ENCODE results near the gene CCDC85A.
"Not testable (repeated sequence)": the region's sequence is repeated elsewhere in the genome, so short reads cannot be mapped to it uniquely, and the experiment has no call there.

Gene CCDC85A

GRCh38 chr2:56183643-56184499, at the start of gene CCDC85A:
CCDC85A (plus strand) TSS chr2:56183990; CDS start chr2:56184625, 635 bp downstream.
- peak; percentile 89 for DNase-seq (ENCODE audit: low spot score)

- no peak for DNase-seq (ENCODE audit: low spot score)
Measured at GRCh38 chr2:56134861-56135260, 48.9 kb upstream of the CCDC85A start.

- DNase-seq (ENCODE audit: low spot score), result not testable (repeated sequence)
Measured at GRCh38 chr2:56142497-56143061, 41.2 kb upstream of the CCDC85A start.

- DNase-seq (ENCODE audit: low spot score), result no peak
Measured at GRCh38 chr2:56147907-56148306, 35.9 kb upstream of the CCDC85A start.

GRCh38 chr2:56148825-56149224, 35.0 kb upstream of the CCDC85A start:
- DNase-seq (ENCODE audit: low spot score), result no peak

GRCh38 chr2:56151841-56152240, 31.9 kb upstream of the CCDC85A start:
- no peak for DNase-seq (ENCODE audit: low spot score)

GRCh38 chr2:56155188-56155587, 28.6 kb upstream of the CCDC85A start:
- no peak for DNase-seq (ENCODE audit: low spot score)

- not testable (repeated sequence) for DNase-seq (ENCODE audit: low spot score)
Measured at GRCh38 chr2:56159875-56160274, 23.9 kb upstream of the CCDC85A start.

- DNase-seq (ENCODE audit: low spot score), result peak; percentile 55
Measured at GRCh38 chr2:56167616-56168562, 15.9 kb upstream of the CCDC85A start.

- no peak for DNase-seq (ENCODE audit: low spot score)
Measured at GRCh38 chr2:56169521-56169920, 14.3 kb upstream of the CCDC85A start.

- DNase-seq (ENCODE audit: low spot score), result no peak
Measured at GRCh38 chr2:56170504-56170903, 13.3 kb upstream of the CCDC85A start.

GRCh38 chr2:56170988-56171387, 12.8 kb upstream of the CCDC85A start:
- no peak for DNase-seq (ENCODE audit: low spot score)

GRCh38 chr2:56175779-56176178, 8.0 kb upstream of the CCDC85A start:
- DNase-seq (ENCODE audit: low spot score), result no peak

- no peak for DNase-seq (ENCODE audit: low spot score)
Measured at GRCh38 chr2:56177420-56178220, 6.2 kb upstream of the CCDC85A start.

GRCh38 chr2:56179931-56180330, 3.9 kb upstream of the CCDC85A start:
- no peak for DNase-seq (ENCODE audit: low spot score)

GRCh38 chr2:56182420-56182819, 1.4 kb upstream of the CCDC85A start:
- DNase-seq (ENCODE audit: low spot score), result no peak

- no peak for DNase-seq (ENCODE audit: low spot score)
Measured at GRCh38 chr2:56184500-56185011, 766 bp downstream of the CCDC85A start.

GRCh38 chr2:56185101-56185581, 1.4 kb downstream of the CCDC85A start:
- DNase-seq (ENCODE audit: low spot score), result peak; percentile 34

- peak; percentile 44 for DNase-seq (ENCODE audit: low spot score)
Measured at GRCh38 chr2:56185582-56186046, 1.8 kb downstream of the CCDC85A start.

- peak; percentile 77 for DNase-seq (ENCODE audit: low spot score)
Measured at GRCh38 chr2:56191617-56192016, 7.8 kb downstream of the CCDC85A start.
